Stimulated activated CD4-positive, alpha-beta T cell treated with anti-CD3 and anti-CD28 coated beads, Interleukin-12 subunit alpha, Interleukin-12 subunit beta, amount 100 ng/mL, for 48 hours (primary cell): ENCODE data around the gene YWHAG.
"Not testable (repeated sequence)": the region's sequence is repeated elsewhere in the genome, so short reads cannot be mapped to it uniquely, and the experiment has no call there.

Experiments
- DNase-seq, 3 donors: peaks; one replicate each; pipeline ENCODE4 v3.0.0-alpha.2; 2020; ENCODE audit warnings: low read depth in 2 of 3, low spot score in 1 of 3

Gene YWHAG

DNA sequence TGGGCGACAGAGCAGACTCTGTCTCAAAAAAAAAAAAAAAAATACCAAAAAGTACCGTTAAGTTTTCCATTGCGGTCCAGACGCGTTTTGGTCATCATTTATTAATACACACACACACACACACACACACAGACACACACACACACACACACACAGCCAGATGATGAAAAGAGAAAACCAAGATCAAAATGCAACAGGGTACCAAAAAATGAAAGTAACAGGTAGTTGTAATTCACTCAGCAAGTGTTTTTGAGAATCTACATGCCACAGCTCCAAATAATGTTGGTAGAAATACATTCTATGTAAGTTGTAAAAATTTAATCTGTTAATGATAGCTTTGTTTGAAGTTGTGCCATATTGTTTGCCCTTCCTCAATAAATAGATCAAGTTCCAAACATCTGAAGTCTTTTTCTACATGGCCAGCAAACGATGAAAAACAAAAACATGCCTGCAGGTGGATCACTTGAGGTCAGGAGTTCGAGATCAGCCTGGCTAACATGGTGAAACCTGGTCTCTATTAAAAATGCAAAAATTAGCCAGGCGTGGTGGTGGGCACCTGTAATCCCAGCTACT is 9.4 kb downstream of the YWHAG start:
- DNase-seq = no peak

DNA sequence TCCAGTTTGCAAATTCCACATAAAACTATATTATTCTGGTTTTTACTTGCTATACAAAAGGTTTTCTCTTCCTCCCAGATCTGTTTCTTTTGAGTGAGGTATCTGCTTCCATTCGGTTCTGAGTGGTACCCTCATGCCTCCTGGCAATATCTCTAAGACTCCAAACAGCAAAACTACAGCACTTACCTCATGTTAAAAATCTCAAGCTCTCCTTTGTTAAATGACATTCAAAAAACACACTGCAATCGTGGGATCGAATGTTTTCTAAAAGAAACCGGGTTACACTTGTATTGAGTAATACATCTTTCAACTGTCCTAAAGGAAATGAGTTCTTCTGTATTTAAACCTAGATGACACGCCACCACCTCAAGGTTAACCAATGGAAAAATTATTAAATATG is 11.1 kb downstream of the YWHAG start:
- DNase-seq = no peak

DNA sequence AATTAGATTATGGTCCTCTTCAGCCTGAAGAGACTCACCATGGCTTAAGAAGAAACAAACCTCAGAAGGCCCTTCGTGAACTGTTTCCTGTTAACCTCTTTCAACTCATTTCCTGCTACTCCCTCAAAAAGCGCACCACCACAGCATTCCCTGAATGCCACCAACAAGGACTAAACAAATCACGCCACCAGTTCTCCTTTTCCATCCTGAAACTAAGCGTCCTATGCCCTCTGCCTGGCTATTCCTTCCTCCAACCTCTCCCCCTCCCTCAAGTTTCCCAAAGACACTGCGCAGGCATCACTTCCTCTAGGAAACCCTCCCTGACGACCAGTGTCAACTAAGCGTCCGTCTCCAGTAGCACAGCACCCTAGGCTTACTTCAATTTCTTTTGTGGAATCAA is 12.0 kb downstream of the YWHAG start:
- DNase-seq = no peak

DNA sequence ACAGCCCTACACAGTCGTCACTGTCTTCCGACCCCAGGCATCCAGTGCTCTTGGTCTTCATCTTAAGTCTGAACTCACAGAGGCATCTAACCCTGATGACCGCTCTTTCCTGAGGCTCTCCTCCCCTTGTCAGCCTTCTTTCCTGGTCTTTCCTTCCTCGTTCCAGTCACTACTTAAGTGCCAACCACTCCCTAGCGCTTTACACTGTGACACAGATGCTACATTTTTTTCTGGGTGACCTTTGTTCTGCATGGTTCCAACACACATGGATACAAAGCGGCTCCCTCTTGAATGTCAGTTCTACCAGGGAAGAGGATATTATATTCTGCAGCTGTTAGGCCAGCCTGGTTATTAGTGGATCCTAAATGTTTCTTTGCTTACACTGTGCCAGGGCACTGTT is 12.7 kb downstream of the YWHAG start:
- no peak for DNase-seq

DNA sequence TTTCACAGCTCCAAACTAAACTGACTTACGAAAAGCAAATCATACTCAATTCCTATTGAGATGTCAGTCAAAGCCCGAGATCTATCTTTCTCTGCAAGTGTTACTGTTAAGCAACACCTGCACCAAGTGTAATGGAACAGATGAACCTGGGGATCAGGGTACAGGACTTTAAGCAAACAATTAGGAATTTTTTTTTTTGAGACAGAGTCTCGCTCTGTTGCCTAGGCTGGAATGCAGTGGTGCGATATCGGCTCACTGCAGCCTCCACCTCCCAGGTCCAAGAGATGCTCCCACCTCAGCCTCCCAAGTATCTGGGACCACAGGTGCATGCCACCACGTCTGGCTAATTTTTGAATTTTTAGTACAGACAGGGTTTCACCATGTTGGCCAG is 14.9 kb downstream of the YWHAG start:
- no peak for DNase-seq

DNA sequence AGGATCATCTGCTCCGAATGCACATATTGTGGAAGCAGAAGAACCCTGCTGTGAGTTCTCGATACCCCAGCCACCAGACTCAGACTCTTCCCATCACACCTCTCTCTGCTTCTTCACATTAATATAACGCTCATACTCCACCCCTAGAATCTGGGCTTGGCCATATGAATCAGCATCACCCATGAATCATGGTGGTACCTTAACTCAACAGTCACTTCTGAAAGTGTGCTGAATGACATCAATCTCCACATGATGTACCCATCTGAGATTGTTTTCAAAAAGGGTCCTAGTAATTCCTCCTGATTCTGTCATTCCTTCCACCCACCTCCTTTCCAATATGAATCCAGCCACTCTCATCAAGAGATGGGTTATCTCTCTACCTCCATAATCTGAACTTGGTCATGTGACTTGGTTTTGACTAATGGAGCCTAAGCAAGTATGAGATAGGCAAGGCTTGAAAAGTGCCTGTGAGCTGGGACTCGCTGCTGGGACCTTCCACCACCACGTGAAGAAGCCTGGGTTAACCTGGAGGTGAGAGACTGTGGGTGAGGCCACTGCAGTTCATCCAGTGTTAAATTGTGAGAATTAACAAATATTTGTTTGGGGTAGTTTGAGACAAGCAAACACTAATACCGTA is 15.4 kb downstream of the YWHAG start:
- DNase-seq = no peak

DNA sequence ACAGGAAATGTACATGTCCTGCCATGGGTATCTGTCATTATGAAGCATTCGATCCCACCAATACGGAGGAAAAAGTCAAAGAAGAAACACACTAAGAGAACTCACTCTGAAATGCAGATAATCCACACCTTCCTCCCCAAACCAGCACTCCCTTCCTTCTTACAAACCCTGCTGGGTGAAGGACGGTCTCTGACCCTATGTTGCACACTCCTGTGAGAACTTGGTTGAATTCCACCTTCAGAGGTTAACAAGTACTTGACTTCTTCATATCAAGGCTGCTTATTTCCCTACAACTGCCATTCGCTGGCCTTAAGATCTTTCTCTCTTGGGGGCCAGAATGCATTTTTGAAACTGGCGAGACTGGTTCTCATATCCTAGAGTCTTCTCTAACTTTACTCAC is 16.6 kb downstream of the YWHAG start:
- no peak for DNase-seq

DNA sequence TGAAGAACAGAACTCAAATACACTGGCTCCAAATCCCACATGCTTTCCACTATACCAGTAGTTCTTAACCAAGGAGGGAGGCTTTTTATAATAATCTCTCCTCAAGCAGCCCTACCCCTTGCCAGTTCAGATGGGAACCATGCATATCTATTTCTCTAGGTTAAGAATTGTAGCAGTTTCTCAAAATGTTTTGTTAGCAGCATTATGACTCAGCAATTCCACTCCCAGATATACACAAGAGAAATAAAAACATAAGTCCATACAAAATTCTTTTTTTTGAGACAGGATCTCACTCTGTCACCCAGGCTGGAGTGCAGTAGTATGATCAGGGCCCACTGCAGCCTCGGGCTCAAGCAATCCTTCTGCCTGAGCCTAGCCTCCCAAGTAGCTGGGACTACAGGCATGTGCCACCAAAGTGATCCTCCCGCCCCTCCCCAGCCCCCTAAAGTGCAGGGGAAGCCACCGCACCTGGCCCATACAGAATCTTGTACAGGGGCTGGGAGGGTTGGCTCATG is 18.1 kb downstream of the YWHAG start:
- no peak for DNase-seq

DNA sequence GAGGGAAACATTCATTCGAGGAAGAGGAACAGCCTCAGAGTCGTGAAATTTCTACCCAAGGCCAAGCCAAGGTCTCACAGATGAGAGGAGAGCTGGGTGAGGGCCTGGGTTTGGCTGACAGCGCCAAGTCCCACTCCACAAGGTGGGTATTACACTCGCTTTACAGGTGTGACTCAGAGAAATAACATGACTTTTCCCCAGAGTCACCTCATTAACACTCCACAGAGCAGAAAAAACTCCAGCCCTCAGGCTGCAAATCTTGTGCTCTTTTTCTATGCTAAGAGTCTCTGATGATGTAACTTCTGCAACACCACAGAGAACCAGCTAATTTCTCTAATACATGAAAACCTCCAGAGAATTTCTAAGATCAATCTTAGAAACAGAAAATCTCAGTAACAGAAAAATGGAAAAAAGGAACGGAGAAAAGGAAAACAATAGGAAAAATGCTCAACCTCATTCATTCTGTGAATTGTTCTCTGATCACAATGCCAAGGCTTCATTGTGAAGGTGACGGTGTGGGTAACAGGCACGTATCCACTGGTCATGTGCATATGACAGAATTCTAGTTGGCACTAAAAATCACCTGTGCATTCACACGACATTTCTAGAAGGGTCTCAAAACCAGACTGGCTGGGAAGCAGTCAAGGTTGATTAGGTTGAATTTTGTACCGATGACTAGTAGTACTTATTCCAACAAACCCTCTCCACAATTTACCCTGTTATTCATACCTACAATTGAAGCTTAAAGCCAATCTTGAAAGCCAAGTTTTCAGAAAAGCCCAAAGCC is 20.3 kb downstream of the YWHAG start:
- no peak for DNase-seq

DNA sequence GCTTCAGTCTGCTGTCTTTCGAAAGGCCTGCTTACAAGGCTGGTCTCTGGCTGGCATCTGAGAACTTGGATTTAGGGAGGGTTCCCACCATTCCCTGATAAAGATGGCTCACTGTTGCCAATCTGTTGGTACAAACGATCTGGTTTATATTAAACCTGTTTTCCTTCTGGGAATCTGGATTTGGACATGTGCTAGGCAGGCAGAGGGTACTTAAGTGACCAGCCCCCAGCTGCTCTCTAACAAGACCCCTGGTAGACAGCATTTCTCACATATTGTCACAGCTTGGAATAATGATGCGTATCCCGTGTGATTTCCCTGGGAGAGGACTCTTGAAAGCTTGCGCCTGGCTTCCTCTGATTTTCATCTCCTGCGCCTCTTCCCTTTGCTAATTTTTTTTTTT is 21.6 kb downstream of the YWHAG start:
- DNase-seq = no peak

DNA sequence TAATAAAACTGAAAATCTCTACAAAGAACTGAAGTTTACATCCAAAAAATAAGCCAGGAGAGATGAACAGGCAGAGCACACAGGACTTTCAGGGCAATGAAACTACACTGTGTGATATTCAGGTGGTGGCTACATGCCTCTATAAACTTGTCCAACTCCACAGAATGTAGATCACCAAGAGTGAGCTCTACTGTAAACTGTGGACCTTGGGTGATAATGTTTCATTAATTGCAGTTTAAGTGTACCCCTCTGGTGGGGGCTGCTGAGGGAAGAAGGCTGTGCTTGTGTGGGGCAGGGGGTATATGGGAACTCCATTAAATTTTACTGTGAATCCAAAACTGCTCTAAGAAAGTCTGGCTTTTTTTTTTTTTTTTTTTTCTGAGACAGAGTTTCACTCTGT is 22.7 kb downstream of the YWHAG start:
- no peak for DNase-seq

DNA sequence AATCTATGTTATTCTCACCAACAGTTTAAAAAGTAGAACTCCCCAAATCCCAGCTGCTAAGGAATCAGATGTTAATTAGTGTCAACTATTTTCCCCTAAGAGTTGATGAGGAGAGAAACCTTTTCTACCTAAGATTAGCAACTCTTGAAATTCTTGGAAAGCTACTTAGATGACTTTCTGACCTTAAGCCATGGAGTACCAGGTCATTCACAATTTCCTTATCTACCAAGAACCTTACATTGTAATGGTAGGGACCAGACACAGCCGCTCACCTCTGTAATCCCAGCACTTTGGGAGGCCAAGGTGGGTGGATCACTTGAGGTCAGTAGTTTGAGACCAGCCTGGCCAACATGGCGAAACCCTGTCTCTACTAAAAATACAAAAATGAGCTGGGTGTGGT is 23.4 kb downstream of the YWHAG start:
- not testable (repeated sequence) for DNase-seq

DNA sequence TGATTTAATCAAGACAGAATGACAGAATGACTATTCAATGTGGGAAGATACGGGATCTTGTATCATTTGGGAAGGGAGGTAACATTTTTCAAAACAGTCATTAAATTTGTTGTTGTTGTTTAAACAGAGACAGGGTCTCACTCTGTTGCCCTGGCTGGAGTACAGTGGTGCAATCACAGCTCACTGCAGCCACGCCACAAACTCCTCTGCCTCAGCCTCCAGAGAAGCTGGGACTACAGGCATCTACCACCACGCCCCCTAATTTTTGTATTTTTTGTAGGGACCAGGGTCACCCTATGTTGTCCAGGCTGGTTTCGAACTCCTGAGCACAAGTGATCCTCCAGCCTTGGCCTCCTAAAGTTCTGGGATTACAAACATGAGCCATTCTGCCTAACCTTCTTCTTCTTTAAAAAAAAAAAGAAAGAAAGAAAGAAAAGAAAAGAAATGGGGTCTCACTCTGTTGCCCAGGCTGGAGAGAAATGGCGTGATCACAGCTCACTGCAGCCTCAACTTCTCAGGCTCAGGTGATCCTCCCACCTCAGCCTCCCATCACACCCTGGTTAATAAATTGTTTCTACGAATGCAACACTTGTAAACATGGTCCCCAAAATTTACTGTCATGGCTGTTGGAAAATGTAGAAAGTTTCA is 24.3 kb downstream of the YWHAG start:
- DNase-seq = no peak

DNA sequence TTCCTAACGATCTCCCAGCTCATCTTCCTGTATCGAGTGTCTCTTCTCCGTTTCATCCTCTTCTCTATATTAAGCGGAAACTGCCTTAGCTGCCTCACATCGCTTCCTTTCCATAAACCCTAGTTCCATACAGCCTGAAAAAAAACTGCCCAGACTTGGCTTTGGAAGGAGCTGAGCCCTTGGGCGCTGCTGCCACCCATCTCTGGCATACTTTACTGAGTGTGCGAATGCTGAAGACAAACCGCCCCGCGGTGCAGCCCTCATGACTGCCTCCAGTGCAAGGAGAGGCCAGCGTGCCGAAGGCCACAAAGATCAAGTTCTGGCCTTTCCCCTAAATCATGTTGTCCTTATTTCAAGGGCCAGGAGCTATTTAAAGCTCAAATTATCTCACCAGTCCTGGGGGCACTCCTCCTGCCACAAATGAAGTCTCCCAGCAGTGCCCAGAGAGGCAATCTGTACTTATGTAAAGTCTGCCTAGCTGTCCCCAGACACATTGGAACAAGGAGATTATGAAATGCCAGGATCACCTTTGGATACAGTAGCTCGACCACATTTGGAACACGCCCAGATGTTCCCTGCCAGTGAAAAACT is 25.2 kb downstream of the YWHAG start:
- no peak for DNase-seq

DNA sequence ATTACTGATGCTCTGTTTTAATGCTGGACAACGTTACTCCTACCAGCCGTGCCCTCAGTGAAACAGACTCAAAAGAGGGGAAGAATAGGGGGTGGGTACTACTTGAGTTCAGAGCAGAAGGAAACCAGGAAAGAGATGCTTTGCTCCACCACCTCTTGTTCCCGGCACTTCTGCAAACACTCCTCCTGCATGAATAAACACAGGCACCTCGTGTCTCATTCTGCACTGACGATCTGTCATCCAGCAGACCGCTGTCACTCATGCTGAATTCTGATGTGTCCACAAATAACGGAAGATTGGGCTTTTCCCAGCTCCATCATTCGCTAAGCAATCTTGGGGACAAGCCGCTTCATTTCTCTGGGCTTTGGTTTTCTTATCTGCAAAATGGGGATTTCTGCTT is 26.7 kb downstream of the YWHAG start:
- no peak for DNase-seq

DNA sequence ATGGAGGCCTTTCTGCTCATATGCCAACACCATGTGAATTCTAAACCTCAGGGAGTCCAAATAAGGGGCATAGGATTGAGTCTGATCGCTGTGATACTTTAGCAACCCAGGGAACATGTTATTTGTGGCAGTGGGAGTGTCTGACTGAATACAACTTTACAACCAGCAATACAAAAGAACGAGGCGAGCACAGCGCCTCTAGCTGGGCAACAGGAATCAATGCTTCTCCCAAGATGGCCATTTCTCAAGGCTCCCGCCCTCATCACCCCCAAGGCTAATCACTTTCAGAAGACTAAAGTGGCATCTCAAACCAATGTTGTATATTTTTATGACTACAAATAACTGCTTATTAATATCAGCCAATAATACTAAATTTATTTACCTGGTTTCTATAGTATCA is 28.1 kb downstream of the YWHAG start:
- DNase-seq = no peak

DNA sequence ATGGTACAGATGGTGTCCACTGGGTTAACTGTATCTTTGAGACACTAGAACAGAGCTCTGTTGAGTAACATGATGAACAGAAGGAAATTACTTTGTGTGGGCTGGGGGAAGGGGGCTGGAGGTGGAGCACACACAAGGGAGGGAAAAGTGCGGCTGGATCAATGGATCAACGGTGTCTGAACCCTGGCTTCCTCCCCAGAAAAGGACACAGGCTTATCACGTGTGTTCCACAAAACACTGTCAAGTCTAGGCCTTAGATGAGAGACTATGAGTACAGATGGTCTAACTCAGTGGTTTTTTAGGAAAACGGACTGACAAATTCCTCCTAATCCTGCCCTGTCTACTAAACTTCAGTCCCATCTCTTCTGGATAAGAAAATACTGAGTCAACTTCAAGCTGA is 28.5 kb downstream of the YWHAG start:
- no peak for DNase-seq

DNA sequence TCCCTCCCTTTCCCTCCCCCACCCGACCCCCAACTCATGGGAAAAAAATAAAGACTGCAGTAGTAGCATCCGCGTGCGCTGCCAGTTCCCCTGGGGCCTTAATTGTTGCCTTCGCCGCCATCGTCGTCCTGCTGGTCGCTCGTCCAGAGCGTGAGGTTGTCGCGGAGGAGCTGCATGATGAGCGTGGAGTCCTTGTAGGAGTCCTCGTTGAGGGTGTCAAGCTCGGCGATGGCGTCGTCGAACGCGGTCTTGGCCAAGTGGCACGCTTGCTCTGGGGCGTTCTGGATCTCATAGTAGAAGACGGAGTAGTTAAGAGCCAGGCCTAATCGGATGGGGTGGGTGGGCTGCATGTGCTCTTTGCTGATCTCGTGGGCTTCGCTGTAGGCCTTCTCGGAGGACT is 29.3 kb downstream of the YWHAG start:
- DNase-seq = no peak

DNA sequence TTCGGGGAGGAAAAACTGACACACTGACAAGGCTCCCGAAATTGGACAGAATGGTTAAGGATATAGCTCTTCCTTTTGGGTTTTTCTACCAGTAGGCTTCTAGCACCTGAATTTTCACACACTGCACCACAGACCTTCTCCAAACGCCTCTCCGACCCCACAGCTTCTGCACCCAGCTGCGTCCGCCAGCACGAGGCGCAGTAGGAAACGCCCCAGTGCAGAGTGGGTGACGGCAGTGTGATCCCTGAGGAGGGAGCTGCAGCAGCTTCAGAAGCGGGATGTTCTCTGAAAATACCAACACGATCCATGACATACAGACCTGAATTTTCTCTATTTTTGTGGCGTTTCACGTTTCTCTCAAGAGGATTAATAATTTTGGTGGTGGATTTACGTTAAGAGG is 30.4 kb downstream of the YWHAG start:
- DNase-seq = no peak

DNA sequence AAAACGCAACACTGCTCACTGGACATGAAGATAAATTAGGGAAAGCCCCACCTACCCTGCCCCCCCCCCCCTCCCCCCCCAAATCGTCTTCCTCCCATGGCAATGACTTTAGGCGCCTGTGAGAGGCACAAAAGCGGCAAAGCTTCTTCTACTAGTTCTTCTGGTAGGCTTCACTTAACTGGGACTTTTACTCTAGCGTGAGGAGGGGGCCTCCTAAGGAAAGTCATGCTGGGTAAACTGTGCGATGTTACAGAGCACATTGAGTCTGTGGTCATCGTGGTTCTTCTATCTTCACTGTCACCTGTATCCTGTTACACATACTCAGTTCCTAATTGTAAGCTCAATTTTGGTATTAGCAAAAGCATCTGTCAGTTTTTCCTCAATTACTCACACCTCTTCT is 31.2 kb downstream of the YWHAG start:
- DNase-seq = no peak

DNA sequence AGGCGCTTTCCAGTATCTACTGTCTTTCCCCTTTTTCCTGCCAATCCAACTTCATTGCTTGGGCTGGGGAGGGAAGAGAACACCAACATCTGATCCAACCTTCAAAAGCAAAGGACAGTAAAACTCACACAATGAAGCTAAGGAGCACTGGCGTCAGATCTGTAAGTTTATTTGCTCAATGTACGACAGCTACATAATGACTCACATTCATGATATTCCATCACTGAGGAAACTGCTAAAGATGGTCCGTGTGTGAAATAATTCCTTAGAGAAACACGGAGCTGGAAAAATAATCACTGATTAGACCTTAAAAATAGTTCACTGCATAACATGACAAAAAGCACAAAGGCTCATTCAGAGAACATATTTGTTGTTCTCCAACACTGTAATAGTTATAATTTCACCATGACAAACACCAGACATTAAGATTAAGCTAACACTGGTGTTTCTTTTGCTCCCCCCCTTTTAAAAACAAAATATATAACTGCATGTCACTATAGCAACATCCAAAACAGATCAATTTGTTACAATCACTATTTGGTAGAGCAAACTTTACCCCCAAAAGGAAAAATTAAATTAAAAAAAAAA is 32.1 kb downstream of the YWHAG start:
- no peak for DNase-seq
